PC-9 (cell line): ENCODE data around the gene CPAMD8.

Source experiments
- EZH2 ChIP-seq: fragments of 200-600 bp; sonication (generic); IDR thresholded peaks from 2 replicates; pipeline ENCODE4 v1.8.0; 2017; ENCODE audit warnings: antibody characterized with exemption, low read depth
- TF ChIP-seq, protein P1 (sequence below): fragments of 200-600 bp; sonication (generic); conservative IDR thresholded peaks from 2 replicates; pipeline ENCODE4 v1.6.1; 2017; ENCODE audit warnings: mixed run types, antibody characterized with exemption, mild to moderate bottlenecking, moderate library complexity

DNA sequence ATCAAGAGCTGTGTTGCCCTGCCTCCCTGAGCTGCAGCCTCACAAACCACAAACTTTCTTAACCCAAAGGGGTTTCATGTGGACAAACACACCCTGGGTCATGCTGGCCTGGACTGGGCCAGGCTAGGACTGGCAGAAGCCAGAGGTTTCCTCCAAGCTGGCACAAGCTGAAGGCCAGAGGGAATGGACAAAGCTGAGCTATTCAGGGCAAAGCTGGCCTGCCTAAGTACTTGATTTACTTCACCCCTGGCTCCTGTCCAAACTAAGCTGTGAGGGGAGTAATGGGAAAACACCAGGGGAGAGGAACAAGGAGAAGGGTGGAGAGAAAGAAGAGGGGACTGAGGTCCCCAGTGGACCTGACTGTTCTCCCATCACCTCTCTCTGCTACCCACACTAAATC lies 6.2 kb downstream of the CPAMD8 start:
- TF ChIP-seq, protein P1, sequence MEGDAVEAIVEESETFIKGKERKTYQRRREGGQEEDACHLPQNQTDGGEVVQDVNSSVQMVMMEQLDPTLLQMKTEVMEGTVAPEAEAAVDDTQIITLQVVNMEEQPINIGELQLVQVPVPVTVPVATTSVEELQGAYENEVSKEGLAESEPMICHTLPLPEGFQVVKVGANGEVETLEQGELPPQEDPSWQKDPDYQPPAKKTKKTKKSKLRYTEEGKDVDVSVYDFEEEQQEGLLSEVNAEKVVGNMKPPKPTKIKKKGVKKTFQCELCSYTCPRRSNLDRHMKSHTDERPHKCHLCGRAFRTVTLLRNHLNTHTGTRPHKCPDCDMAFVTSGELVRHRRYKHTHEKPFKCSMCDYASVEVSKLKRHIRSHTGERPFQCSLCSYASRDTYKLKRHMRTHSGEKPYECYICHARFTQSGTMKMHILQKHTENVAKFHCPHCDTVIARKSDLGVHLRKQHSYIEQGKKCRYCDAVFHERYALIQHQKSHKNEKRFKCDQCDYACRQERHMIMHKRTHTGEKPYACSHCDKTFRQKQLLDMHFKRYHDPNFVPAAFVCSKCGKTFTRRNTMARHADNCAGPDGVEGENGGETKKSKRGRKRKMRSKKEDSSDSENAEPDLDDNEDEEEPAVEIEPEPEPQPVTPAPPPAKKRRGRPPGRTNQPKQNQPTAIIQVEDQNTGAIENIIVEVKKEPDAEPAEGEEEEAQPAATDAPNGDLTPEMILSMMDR: no peak
- TF ChIP-seq EZH2: no peak
